Stimulated activated CD8-positive, alpha-beta memory T cell treated with anti-CD3 and anti-CD28 coated beads, Interleukin-7, amount 100 ng/mL, for 48 hours (primary cell): ENCODE results near the gene MAN2A1.

Source experiments
- DNase-seq, 2 donors: peaks; one replicate each; pipeline ENCODE4 v3.0.0-alpha.2; 2020; ENCODE audit warnings: low read depth in 1 of 2; ENCODE audit errors: extremely low read depth in 1 of 2

The MAN2A1 gene

GRCh38 chr5:109900461-109900860, 210.7 kb downstream of the MAN2A1 start:
- no peak for DNase-seq

- no peak for DNase-seq
Measured at GRCh38 chr5:109900911-109901627, 211.3 kb downstream of the MAN2A1 start.

- DNase-seq: no peak
Measured at GRCh38 chr5:109901628-109901981, 211.9 kb downstream of the MAN2A1 start.

DNA sequence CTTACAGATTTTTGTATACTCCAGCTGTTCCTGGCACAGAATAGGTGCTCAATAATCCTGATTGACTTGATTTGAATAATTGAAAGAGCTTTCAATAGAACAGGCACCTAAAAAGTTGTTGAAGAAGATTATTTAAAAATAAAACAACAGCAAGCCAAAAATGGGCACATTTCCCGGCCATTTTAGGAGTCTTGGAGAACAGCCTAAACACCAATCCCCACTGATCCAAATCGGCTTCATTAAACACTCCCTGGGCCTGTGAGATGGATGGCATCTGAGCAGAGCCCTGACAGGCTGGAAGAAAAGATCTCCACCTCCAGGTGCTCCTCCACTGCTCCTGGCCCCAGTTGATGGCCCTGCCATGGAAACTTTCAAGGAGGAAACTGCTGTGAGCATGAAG, 213.3 kb downstream of the MAN2A1 start:
- DNase-seq: no peak

DNA sequence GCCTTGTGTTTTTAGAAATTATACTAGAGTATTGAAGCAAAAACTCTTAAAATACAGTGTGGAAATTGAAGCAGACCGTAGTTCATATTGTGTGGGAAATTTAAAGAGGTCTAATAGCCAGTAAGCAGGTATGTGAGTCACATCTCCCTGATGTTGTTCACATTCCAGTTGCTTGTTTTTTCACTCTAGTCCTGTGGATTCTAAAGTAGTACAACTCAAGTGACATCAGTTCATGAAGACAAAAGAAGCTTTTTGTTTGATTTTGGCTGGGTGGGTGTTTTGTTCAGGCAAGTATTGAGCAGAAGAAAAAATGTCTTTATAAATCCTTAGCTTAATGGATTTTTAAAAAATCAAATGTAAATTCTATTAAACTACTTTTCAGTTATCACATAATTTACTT, 216.2 kb downstream of the MAN2A1 start:
- DNase-seq: no peak

- no peak for DNase-seq
Measured at GRCh38 chr5:109907189-109907588, 217.5 kb downstream of the MAN2A1 start.

DNA sequence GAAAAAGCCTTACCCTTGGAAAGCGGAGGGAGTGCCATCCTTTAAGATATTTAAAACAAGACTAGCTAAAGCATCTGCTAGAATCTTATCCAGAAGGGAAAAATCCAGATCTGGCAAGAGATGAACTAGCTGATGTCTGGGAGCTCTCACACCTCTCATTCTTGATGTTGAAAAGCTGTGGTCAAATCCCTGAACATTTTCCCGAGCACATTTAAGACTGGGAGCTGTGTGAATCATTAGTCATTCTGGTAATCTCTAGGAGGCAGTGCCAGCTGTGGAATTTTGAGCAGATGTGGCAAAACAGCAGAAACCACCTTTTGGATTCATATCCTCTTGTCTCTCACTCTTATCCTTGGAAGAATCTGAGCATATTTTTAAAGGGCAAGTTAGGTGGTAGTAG, 218.0 kb downstream of the MAN2A1 start:
- no peak for DNase-seq

- no peak for DNase-seq
Measured at GRCh38 chr5:109908366-109908765, 218.6 kb downstream of the MAN2A1 start.

GRCh38 chr5:109910874-109911273, 221.1 kb downstream of the MAN2A1 start:
- no peak for DNase-seq

- DNase-seq: no peak
Measured at GRCh38 chr5:109911731-109912130, 222.0 kb downstream of the MAN2A1 start.

DNA sequence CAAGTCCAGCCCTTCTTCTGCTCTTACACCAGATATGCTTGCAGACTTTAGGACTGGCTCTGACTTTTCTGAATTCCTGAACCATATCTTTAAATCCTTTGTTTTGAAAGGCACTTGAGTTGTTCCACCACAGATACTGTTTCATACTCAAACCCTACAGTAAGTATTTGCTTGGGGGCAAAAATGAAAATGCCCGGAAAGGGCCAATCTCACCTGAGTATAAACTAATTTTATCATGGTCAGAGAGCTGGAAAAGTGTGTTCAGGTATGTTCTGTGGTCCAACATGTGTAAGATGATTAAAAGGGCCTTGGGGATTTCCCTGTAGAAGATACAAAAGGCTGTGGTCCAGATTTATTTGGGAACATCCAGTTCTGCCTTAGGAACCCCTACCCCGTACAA, 225.2 kb downstream of the MAN2A1 start:
- DNase-seq: no peak

GRCh38 chr5:109916481-109917153, 226.9 kb downstream of the MAN2A1 start:
- DNase-seq: no peak
